WERI-Rb-1 (cell line): ENCODE measurements around the gene PXDC1.

Experiments
- DNase-seq: peaks from one replicate; pipeline ENCODE4 v3.0.0-alpha.2; 2020
- H3K27ac ChIP-seq: fragments of 250-450 bp; sonication (Bioruptor Pico); 2 replicates; pipeline ENCODE4 v1.5.1; 2020; ENCODE audit warnings: mild to moderate bottlenecking, moderate library complexity
- H3K27me3 ChIP-seq: fragments of 250-450 bp; sonication (Bioruptor Pico); 2 replicates; pipeline ENCODE4 v1.5.1; 2021; ENCODE audit warnings: mild to moderate bottlenecking, low read depth, moderate library complexity; ENCODE audit not compliant: insufficient read depth, severe bottlenecking
- H3K36me3 ChIP-seq: fragments of 250-450 bp; sonication (Bioruptor Pico); 2 replicates; pipeline ENCODE4 v1.5.1; 2020; ENCODE audit warnings: mild to moderate bottlenecking, moderate library complexity
- H3K4me3 ChIP-seq: 2 replicates; pipeline ENCODE4 v1.5.1; 2011; ENCODE audit warnings: low read depth, mild to moderate bottlenecking, control low read depth, low read length
- H3K9me3 ChIP-seq: fragments of 250-450 bp; sonication (Bioruptor Pico); 2 replicates; pipeline ENCODE4 v1.5.1; 2021; ENCODE audit warnings: mild to moderate bottlenecking, moderate library complexity; ENCODE audit not compliant: severe bottlenecking
- CTCF ChIP-seq: IDR thresholded peaks from 2 replicates; pipeline ENCODE4 v1.5.1; 2011; ENCODE audit warnings: low read depth, mild to moderate bottlenecking, control low read depth, inconsistent platforms, low read length

The PXDC1 gene

GRCh38 chr6:3735029-3735605 is 16.4 kb downstream of the PXDC1 start:
- Histone ChIP-seq H3K27me3 (no peaks in the 10 kb centered on the region), H3K4me3 (no peak overlapping the region), H3K27ac (no peak overlapping the region; the same call in 1 of the 2 replicates), H3K36me3 (peaks cover 19% of the 10 kb centered on the region), H3K9me3 (peaks cover 10% of the 10 kb centered on the region)
- no peak for DNase-seq
- no peak for TF ChIP-seq CTCF

- Histone ChIP-seq H3K27me3 (no peaks in the 10 kb centered on the region), H3K36me3 (peaks cover 19% of the 10 kb centered on the region)
Observed at GRCh38 chr6:3734023-3734422, 17.5 kb downstream of the PXDC1 start.

GRCh38 chr6:3733321-3733925 is 18.1 kb downstream of the PXDC1 start:
- peaks cover 19% of the 10 kb centered on the region for H3K36me3 ChIP-seq
- no peak for TF ChIP-seq CTCF
- no peak overlapping the region for H3K4me3 ChIP-seq
- no peaks in the 10 kb centered on the region for H3K27me3 ChIP-seq
- no peak overlapping the region for H3K27ac ChIP-seq
- peaks cover 10% of the 10 kb centered on the region for H3K9me3 ChIP-seq
- no peak for DNase-seq

More at GRCh38 chr6:3734023-3734422, 17.5 kb downstream of the PXDC1 start:
- Histone ChIP-seq H3K27ac (no peak overlapping the region; the same call in 1 of the 2 replicates), H3K9me3 (peaks cover 10% of the 10 kb centered on the region), H3K4me3 (no peak overlapping the region)
- no peak for TF ChIP-seq CTCF
- no peak for DNase-seq

GRCh38 chr6:3732345-3733141 is 19.0 kb downstream of the PXDC1 start:
- H3K9me3 ChIP-seq, result peaks cover 10% of the 10 kb centered on the region
- TF ChIP-seq CTCF, result peak; percentile 99
- no peak overlapping the region for H3K27ac ChIP-seq
- H3K36me3 ChIP-seq, result peaks cover 19% of the 10 kb centered on the region
- H3K4me3 ChIP-seq, result no peak overlapping the region
- no peaks in the 10 kb centered on the region for H3K27me3 ChIP-seq
- DNase-seq, result peak; percentile 93

DNA sequence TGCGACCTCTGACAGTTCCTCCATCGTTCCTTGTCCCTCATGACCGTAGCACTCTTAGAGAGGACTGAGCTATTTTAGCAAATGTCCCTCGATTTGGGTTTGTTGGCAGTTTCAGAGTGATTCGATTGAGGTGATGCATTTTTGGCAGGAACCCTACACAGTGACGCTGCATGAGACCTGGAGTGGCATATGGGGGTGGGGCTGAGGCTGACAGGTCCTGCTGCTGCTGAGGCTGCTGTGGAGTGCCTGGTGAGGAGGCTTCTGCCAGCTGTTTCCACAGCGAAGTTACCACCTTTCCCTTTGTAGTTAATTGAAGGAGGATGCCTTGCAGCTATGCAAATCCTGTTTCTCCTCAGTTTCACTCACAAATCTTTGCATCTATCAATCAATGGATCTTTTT is 19.8 kb downstream of the PXDC1 start:
- H3K27me3 ChIP-seq, result no peaks in the 10 kb centered on the region
- no peak overlapping the region for H3K27ac ChIP-seq
- H3K4me3 ChIP-seq, result no peak overlapping the region
- TF ChIP-seq CTCF, result no peak
- peaks cover 10% of the 10 kb centered on the region for H3K9me3 ChIP-seq
- H3K36me3 ChIP-seq, result peaks cover 20% of the 10 kb centered on the region
- DNase-seq, result no peak
